SK-N-MC (cell line): ENCODE results near the gene RBM47.

ENCODE experiments used
- EZH2 ChIP-seq: fragments of 200-600 bp; sonication (generic); IDR thresholded peaks from one replicate; pipeline ENCODE4 v1.6.1; 2017; ENCODE audit warnings: antibody characterized with exemption
- FOXP2 ChIP-seq: optimal IDR thresholded peaks from 2 replicates; pipeline ENCODE3; 2011; ENCODE audit warnings: mild to moderate bottlenecking, moderate library complexity; ENCODE audit not compliant: insufficient read depth; ENCODE audit errors: extremely low read length, control extremely low read depth
- POLR2AphosphoS5 ChIP-seq: IDR thresholded peaks from 2 replicates; pipeline ENCODE4 v1.6.1; 2012; ENCODE audit warnings: mild to moderate bottlenecking, low read depth, low read length, borderline replicate concordance

GRCh38 chr4:40486534-40486933 lies 143.1 kb downstream of the RBM47 start:
- TF ChIP-seq EZH2, result no peak
- no peak for TF ChIP-seq POLR2AphosphoS5
- TF ChIP-seq FOXP2, result no peak
